Activated CD8-positive, alpha-beta memory T cell treated with anti-CD3 and anti-CD28 coated beads for 36 hours (primary cell): ENCODE measurements around the gene NCOA1. TPM values are rescaled to one million over a fixed set of nuclear protein-coding genes. Genes with fewer than 3 reads are reported as not detected.
"Not testable (repeated sequence)": the region's sequence is repeated elsewhere in the genome, so short reads cannot be mapped to it uniquely, and the experiment has no call there.

Experiments
- CTCF ChIA-PET: fragments of 350-600 bp; sonication (Branson Sonifier 250); formaldehyde crosslinking; loops from one replicate; lab custom pipeline; 2021; ENCODE audit warnings: antibody characterized with exemption; lab: Charles Lee
- POLR2A ChIA-PET: fragments of 350-600 bp; sonication (Branson Sonifier 250); formaldehyde crosslinking; loops from one replicate; lab custom pipeline; 2021; ENCODE audit warnings: antibody characterized with exemption; lab: Charles Lee
- total RNA-seq, 2 experiments: library from RNA; stranded (reverse); gene quantifications; one replicate each; pipeline ENCODE4 v1.2.3, GENCODE V29; 2021

NCOA1 gene
- total RNA-seq, 2 experiments from 2014 or later: 28.6 to 28.9 TPM

DNA sequence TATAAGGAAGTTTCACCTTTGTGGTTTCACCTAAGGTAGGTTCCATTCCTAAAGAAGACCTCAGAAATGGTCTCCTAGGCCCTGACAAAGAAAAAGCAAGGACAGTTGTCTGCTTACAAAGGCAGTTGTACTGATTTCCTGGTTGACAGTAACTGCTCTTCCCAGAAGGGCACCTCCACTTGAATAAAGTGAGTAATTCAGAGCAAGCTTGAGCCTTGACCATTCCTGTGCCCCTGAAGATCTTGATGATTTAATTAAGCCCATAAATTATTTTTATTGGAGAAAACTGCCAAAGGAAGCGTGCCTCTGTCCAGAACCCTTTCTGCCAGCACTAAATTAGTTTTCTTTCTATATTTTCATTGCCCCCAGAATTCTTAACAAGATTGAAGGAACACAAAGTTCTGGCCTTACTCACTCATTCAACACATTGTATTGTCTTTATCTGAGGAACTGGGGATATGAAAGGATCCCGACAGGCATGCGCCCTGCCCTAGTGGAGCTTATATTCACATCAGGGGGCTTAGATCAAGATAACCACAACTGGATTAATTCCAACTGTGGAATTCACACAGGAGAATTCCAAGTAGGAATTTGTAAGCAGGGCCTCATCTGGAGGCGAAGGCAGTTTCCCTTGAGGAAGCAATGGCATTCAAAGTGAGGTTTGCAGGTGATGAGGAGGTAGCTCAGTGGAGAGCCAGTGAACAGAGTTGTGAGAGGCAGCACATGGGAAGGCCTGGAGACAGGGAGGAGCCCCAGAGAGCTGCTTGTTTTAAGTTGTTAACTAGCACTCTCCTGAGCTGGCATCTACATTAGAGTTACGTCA is 280.9 kb downstream of the NCOA1 start:
- ChIA-PET CTCF (no interaction called here), POLR2A (no interaction called here)

DNA sequence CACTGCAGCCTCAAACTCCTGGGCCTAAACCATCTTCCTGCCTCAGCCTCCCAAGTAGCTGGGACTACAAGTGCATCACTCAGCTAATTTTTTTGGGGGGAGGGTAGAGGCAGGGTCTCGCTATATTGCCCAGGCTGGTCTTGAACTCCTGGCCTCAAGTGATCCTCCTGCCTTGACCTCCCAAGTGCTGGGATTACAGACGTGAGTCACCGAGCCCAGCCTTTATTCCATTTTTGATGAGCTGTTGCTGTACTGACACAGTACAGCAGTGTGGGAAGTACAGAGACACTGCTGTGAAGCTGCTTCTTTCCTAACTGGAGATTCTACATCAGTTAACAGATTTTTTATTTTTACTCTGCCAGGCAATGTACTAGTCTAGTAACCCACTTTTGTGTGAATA is 283.3 kb downstream of the NCOA1 start:
- CTCF ChIA-PET: no interaction called here
- POLR2A ChIA-PET: interaction anchor here (0.6 kb wide), 1 partner anchor 14 kb away, joined by 5 read pairs; no protein-coding TSS in a partner anchor

DNA sequence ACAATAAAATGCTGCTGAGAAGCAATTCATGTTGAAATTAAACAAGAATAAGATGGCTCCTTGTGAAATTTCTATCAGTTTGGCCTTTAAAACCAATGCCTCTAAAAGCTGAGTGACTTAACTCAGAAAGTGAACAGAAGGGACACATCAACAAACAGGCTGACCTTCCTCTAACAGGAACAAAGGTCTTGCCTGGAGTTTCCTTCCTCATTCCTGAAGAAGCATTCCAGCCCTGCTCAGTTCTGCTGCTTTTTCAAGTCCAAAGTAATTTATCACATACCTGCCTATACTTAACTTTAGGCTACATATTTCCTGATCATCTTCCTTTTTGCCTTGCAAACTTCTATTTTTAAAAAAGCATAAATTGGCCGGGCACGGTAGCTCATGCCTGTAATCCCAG is 288.1 kb downstream of the NCOA1 start:
- CTCF ChIA-PET: interaction anchor here (1.0 kb wide), 1 partner anchor 49 kb away, joined by 3 read pairs; no protein-coding TSS in a partner anchor
- POLR2A ChIA-PET: no interaction called here

DNA sequence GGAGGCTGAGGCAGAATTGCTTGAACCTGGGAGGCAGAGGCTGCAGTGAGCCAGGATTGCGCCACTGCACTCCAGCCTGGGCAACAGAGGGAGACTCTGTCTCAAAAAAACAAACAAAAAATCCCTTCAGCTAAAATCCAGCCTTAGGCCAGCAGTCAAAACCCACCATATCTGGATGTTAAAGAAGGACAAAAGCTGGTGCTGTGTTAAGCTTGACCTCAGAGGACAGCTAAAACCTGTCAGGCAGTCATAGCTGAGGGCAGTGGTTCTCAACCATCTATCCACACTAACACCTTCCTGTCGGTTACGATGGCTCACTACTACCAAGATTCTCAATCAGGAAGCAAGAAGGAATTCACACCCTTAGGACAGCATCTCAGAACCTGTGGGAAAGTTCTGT is 292.6 kb downstream of the NCOA1 start:
- CTCF ChIA-PET: interaction anchor here (0.6 kb wide), 1 partner anchor 31 kb away, joined by 3 read pairs; no protein-coding TSS in a partner anchor
- POLR2A ChIA-PET: no interaction called here

- ChIA-PET POLR2A (no interaction called here), CTCF (no interaction called here)
Observed at GRCh38 chr2:24785671-24786321, 294.7 kb downstream of the NCOA1 start.

- ChIA-PET CTCF (no interaction called here), POLR2A (no interaction called here)
Observed at GRCh38 chr2:24787532-24787931, 296.5 kb downstream of the NCOA1 start.

- POLR2A ChIA-PET: no interaction called here
- CTCF ChIA-PET: interaction anchor here (0.5 to 0.6 kb wide), 2 partner anchors 404 to 447 kb away, joined by 3 read pairs; no protein-coding TSS in a partner anchor
Observed at GRCh38 chr2:24788816-24789215, 297.8 kb downstream of the NCOA1 start.

DNA sequence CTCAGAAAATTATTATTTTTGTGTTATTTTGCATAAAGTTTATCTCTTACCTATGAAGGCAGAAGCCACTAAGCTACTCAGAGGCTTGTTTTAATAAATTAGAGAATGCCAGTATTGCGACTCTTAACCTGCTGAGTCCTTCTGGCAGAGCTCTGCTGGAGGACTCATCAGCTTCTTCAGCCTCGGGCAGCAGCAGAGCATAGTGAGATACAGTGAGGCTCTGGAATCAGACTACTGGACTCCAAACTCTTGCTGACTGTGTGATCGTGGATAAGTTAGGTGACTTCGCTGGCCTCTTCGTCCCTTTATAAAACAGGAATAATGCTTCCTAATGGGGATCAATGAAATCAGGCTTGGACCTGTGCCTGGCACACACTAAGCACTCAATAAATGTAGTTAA is 300.4 kb downstream of the NCOA1 start:
- ChIA-PET POLR2A (no interaction called here), CTCF (interaction anchor here (0.6 to 0.7 kb wide), 3 partner anchors 14 to 47 kb away, joined by 3 read pairs; no protein-coding TSS in a partner anchor)

DNA sequence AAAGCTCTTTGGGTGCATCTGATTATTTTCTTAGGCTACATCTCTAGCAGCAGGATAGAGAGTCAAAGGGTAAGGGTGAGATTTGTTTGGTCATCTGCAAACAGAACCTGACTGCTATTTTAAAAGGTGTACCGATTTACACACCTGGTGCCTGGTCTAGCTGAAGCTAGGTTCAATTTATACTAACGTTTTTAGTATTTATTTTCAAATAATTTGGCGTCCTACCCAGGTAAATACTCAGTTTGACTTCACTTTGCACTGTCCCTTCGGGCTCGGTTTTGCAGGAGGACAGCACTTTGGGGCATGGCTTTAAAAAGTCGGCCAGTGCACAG is 301.5 kb downstream of the NCOA1 start:
- CTCF ChIA-PET: interaction anchor here (0.9 to 1.5 kb wide), 3 partner anchors 35 to 357 kb away, joined by 3 to 10 read pairs (median 4); partner anchors contain the start of gene NCOA1
- POLR2A ChIA-PET: interaction anchor here (0.8 kb wide), 1 partner anchor 134 kb away, joined by 3 read pairs; no protein-coding TSS in a partner anchor

GRCh38 chr2:24792874-24793760 is 302.1 kb downstream of the NCOA1 start, which contains the start of the genes CENPO and PTRHD1:
TSS of gene CENPO (plus strand) at chr2:24793425. CDS start at chr2:24793920, 495 bp downstream.
TSS of gene PTRHD1 (minus strand) at chr2:24793391. CDS start at chr2:24793377, 14 bp downstream.
- POLR2A ChIA-PET: interaction anchor here (0.8 kb wide), 1 partner anchor 134 kb away, joined by 3 read pairs; no protein-coding TSS in a partner anchor
- CTCF ChIA-PET: interaction anchor here (0.9 to 1.5 kb wide), 3 partner anchors 34 to 358 kb away, joined by 3 to 10 read pairs (median 4); partner anchors contain the start of gene NCOA1

GRCh38 chr2:24793761-24794435 is 302.8 kb downstream of the NCOA1 start:
- CTCF ChIA-PET: interaction anchor here (1.5 kb wide), 1 partner anchor 33 kb away, joined by 10 read pairs; no protein-coding TSS in a partner anchor
- POLR2A ChIA-PET: no interaction called here

- POLR2A ChIA-PET: no interaction called here
- CTCF ChIA-PET: no interaction called here
Observed at GRCh38 chr2:24797644-24798043, 306.6 kb downstream of the NCOA1 start.

DNA sequence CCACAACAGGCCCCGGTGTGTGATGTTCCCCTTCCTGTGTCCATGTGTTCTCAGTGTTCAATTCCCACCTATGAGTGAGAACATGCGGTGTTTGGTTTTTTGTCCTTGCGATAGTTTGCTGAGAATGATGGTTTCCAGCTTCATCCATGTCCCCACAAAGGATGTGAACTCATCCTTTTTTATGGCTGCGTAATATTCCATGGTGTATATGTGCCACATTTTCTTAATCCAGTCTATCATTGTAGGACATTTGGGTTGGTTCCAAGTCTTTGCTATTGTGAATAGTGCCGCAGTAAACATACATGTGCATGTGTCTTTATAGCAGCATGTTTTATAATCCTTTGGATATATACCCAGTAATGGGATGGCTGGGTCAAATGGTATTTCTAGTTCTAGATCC is 309.4 kb downstream of the NCOA1 start:
- POLR2A ChIA-PET, CTCF ChIA-PET: not testable (repeated sequence)

- POLR2A ChIA-PET, CTCF ChIA-PET: not testable (repeated sequence)
Observed at GRCh38 chr2:24805811-24806660, 315.0 kb downstream of the NCOA1 start.

- POLR2A ChIA-PET: no interaction called here
- CTCF ChIA-PET: no interaction called here
Observed at GRCh38 chr2:24806661-24807036, 315.6 kb downstream of the NCOA1 start.

- POLR2A ChIA-PET: no interaction called here
Observed at GRCh38 chr2:24809316-24810007, 318.4 kb downstream of the NCOA1 start.

DNA sequence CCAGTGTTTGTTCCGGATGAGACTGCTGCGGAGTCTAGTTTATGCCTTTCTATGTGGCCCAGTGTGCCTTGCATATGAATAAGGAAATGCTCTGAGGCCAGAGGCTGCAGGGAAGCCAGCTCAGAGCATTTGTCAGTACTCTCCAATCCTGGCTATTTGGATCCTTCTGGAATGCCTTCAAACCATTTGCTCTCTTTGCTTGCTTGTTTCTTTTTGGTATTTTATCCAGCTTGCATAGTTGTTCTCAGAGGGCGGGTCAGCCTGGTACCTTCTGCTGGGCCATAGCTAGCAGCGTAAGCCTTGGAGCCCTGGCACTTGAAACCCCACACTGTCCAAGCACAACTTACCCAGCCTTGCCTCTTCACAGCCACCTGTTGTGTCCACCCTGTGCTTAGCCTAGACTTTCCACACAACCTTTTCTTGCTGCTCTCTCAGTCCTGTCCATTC is 322.7 kb downstream of the NCOA1 start:
- CTCF ChIA-PET: interaction anchor here (0.6 kb wide), 1 partner anchor 14 kb away, joined by 3 read pairs; no protein-coding TSS in a partner anchor
- POLR2A ChIA-PET: no interaction called here

More at GRCh38 chr2:24809316-24810007, 318.4 kb downstream of the NCOA1 start:
- CTCF ChIA-PET: interaction anchor here (1.1 kb wide), 2 partner anchors 18 to 568 kb away, joined by 3 read pairs; no protein-coding TSS in a partner anchor
